HEK293 (cell line): Measurements from ENCODE around the gene FYTTD1.

Experiments used
- AEBP2 ChIP-seq: fragments of 450-650 bp; formaldehyde crosslinking; IDR thresholded peaks from 2 replicates; pipeline ENCODE4 v1.5.1; 2016; ENCODE audit warnings: missing biosample characterization, missing genetic modification characterization, borderline replicate concordance
- ATF2 ChIP-seq: fragments of 450-650 bp; formaldehyde crosslinking; IDR thresholded peaks from 2 replicates; pipeline ENCODE4 v1.5.1; 2016; ENCODE audit warnings: missing biosample characterization, missing genetic modification characterization, low read depth
- CTCF ChIP-seq: fragments of 450-650 bp; formaldehyde crosslinking; IDR thresholded peaks from 2 replicates; pipeline ENCODE4 v1.5.1; 2016; ENCODE audit warnings: missing biosample characterization, missing genetic modification characterization
- KLF10 ChIP-seq: fragments of 450-650 bp; IDR thresholded peaks from 2 replicates; pipeline ENCODE4 v1.5.1; 2018; ENCODE audit warnings: missing biosample characterization, mild to moderate bottlenecking, missing genetic modification characterization
- TSHZ1 ChIP-seq: fragments of 450-650 bp; formaldehyde crosslinking; IDR thresholded peaks from 2 replicates; pipeline ENCODE4 v1.5.1; 2016; ENCODE audit warnings: missing biosample characterization, missing genetic modification characterization, borderline replicate concordance
- YY1 ChIP-seq: fragments of 450-650 bp; formaldehyde crosslinking; IDR thresholded peaks from 2 replicates; pipeline ENCODE4 v1.5.1; 2018; ENCODE audit warnings: missing biosample characterization, missing genetic modification characterization
- ZNF140 ChIP-seq: fragments of 450-650 bp; formaldehyde crosslinking; IDR thresholded peaks from 2 replicates; pipeline ENCODE4 v1.5.1; 2016; ENCODE audit warnings: missing biosample characterization, missing genetic modification characterization
- ZNF2 ChIP-seq: fragments of 450-650 bp; formaldehyde crosslinking; IDR thresholded peaks from 2 replicates; pipeline ENCODE4 v1.5.1; 2016; ENCODE audit warnings: missing biosample characterization, missing genetic modification characterization
- ZNF274 ChIP-seq, 2 experiments: fragments of 200-500 bp in 1 of 2; fragments of 450-650 bp in 1 of 2; sonication (Bioruptor generic) in 1 of 2; formaldehyde crosslinking in 1 of 2; IDR thresholded peaks; 2 replicates each; pipeline versions ENCODE4 v1.5.1 to v1.6.1; 2014 to 2016; ENCODE audit warnings: borderline replicate concordance in 1 of 2, inconsistent platforms in 1 of 2, low read length in 1 of 2, missing biosample characterization in 1 of 2, missing genetic modification characterization in 1 of 2
- ZNF311 ChIP-seq: fragments of 450-650 bp; formaldehyde crosslinking; IDR thresholded peaks from 2 replicates; pipeline ENCODE4 v1.5.1; 2017; ENCODE audit warnings: missing biosample characterization, missing genetic modification characterization, borderline replicate concordance
- ZNF561 ChIP-seq: fragments of 450-650 bp; IDR thresholded peaks from 2 replicates; pipeline ENCODE4 v1.5.1; 2018; ENCODE audit warnings: missing biosample characterization, missing genetic modification characterization, borderline replicate concordance
- ZNF747 ChIP-seq: fragments of 450-650 bp; formaldehyde crosslinking; IDR thresholded peaks from 2 replicates; pipeline ENCODE4 v1.5.1; 2016; ENCODE audit warnings: missing biosample characterization, missing genetic modification characterization
- ZNF768 ChIP-seq: fragments of 450-650 bp; formaldehyde crosslinking; IDR thresholded peaks from 2 replicates; pipeline ENCODE4 v1.5.1; 2018; ENCODE audit warnings: missing biosample characterization, mild to moderate bottlenecking, missing genetic modification characterization

GRCh38 chr3:197830308-197830966 lies 80.8 kb downstream of the FYTTD1 start:
- TF ChIP-seq ATF2 (tag by site-specific recombination) (no peak), CTCF (no peak), ZNF2 (no peak), YY1 (no peak), TSHZ1 (tag by site-specific recombination) (no peak), ZNF747 (tag by site-specific recombination) (no peak), ZNF768 (tag by site-specific recombination) (no peak), AEBP2 (tag by site-specific recombination) (no peak), ZNF311 (no peak), ZNF274 (IDR thresholded peaks at IDR 0.05; ENCODE audit: low read length) (no peak), ZNF274 (tag by site-specific recombination; IDR thresholded peaks at IDR 0.05; ENCODE audit: borderline replicate concordance) (no peak), ZNF140 (tag by site-specific recombination) (no peak), ZNF561 (tag by site-specific recombination) (no peak), KLF10 (tag by site-specific recombination) (no peak)
